Progenitor cell of endocrine pancreas (in vitro differentiated cells): ENCODE data around the gene CABP4. TPM values are rescaled to one million over a fixed set of nuclear protein-coding genes. Genes with fewer than 3 reads are reported as not detected.

ENCODE experiments used
- DNase-seq: peaks from one replicate; pipeline ENCODE4 v3.0.0; 2021; ENCODE audit warnings: low spot score; ENCODE audit not compliant: unreplicated experiment
- H3K27ac Mint-ChIP-seq: 2 replicates; pipeline ENCODE4 v1.8.0; 2021; ENCODE audit warnings: mild to moderate bottlenecking, moderate library complexity, mixed read lengths
- H3K27me3 Mint-ChIP-seq: 2 replicates; pipeline ENCODE4 v1.8.0; 2021; ENCODE audit warnings: mixed read lengths
- H3K36me3 Mint-ChIP-seq: 2 replicates; pipeline ENCODE4 v1.8.0; 2022; ENCODE audit warnings: mixed read lengths; ENCODE audit not compliant: insufficient read depth
- H3K4me1 Mint-ChIP-seq: 2 replicates; pipeline ENCODE4 v1.8.0; 2021; ENCODE audit warnings: low read depth, mixed read lengths
- H3K4me3 Mint-ChIP-seq: 2 replicates; pipeline ENCODE4 v1.8.0; 2021; ENCODE audit warnings: low read depth, mild to moderate bottlenecking, moderate library complexity, mixed read lengths
- H3K9me3 Mint-ChIP-seq: 2 replicates; pipeline ENCODE4 v1.8.0; 2021; ENCODE audit warnings: low read depth, mixed read lengths
- CTCF ChIP-seq: fragments of 200-600 bp; sonication (generic); IDR thresholded peaks from one replicate; pipeline ENCODE4 v1.5.0; 2021; ENCODE audit warnings: antibody characterized with exemption, mild to moderate bottlenecking; ENCODE audit not compliant: unreplicated experiment
- total RNA-seq: library from RNA; stranded (reverse); gene quantifications from 2 replicates; pipeline ENCODE4 v1.2.1, GENCODE V29; 2021

The CABP4 gene
- total RNA-seq, 1 donor from 2014 or later = not detected

- H3K9me3 Mint-ChIP-seq = no peaks in the 10 kb centered on the region
- H3K4me1 Mint-ChIP-seq = peaks cover 19% of the 10 kb centered on the region
- peak overlapping the region; percentile 67 for H3K4me3 Mint-ChIP-seq
- no peak for TF ChIP-seq CTCF
- H3K27me3 Mint-ChIP-seq = peaks cover 5% of the 10 kb centered on the region
- no peak overlapping the region for H3K27ac Mint-ChIP-seq
- peaks cover 11% of the 10 kb centered on the region for H3K36me3 Mint-ChIP-seq
- DNase-seq = no peak
Measured at GRCh38 chr11:67503119-67504004, 48.2 kb downstream of the CABP4 start.

GRCh38 chr11:67504005-67504949 lies 49.1 kb downstream of the CABP4 start:
- Mint-ChIP-seq H3K27me3 (peaks cover 5% of the 10 kb centered on the region), H3K4me1 (peaks cover 25% of the 10 kb centered on the region), H3K4me3 (peak overlapping the region; percentile 80), H3K36me3 (peaks cover 11% of the 10 kb centered on the region), H3K9me3 (no peaks in the 10 kb centered on the region), H3K27ac (peak overlapping the region; percentile 89)
- DNase-seq = peak; percentile 44
- TF ChIP-seq CTCF = no peak

GRCh38 chr11:67504950-67505581 lies 49.9 kb downstream of the CABP4 start, which contains the start of gene PITPNM1:
Gene PITPNM1 (minus strand): TSS chr11:67505363. CDS start chr11:67504180, 1,183 bp downstream.
- Mint-ChIP-seq H3K27ac (peak within 1 kb of the TSS; percentile 90), H3K4me3 (peak within 1 kb of the TSS; percentile 81), H3K9me3 (no peaks in the 10 kb centered on the region), H3K27me3 (peaks cover 7% of the 10 kb centered on the region), H3K36me3 (peaks cover 9% of the 10 kb centered on the region), H3K4me1 (peaks cover 25% of the 10 kb centered on the region)
- no peak for TF ChIP-seq CTCF
- DNase-seq = peak; percentile 47

GRCh38 chr11:67505605-67506396 lies 50.6 kb downstream of the CABP4 start:
- peaks cover 25% of the 10 kb centered on the region for H3K4me1 Mint-ChIP-seq
- peak overlapping the region; percentile 90 for H3K27ac Mint-ChIP-seq
- H3K4me3 Mint-ChIP-seq = peak overlapping the region; percentile 81
- peak; percentile 77 for DNase-seq
- no peaks in the 10 kb centered on the region for H3K9me3 Mint-ChIP-seq
- peaks cover 14% of the 10 kb centered on the region for H3K27me3 Mint-ChIP-seq
- peaks cover 5% of the 10 kb centered on the region for H3K36me3 Mint-ChIP-seq
- TF ChIP-seq CTCF = peak; percentile 97
